NCI-H2196 treated with DMSO at 0.1 percent for 48 hours (cell line): ENCODE results near the gene TGFBR1.
"Not testable (repeated sequence)": the region's sequence is repeated elsewhere in the genome, so short reads cannot be mapped to it uniquely, and the experiment has no call there.

Source experiments
- DNase-seq: peaks from one replicate; lab custom pipeline; 2025; ENCODE audit not compliant: unreplicated experiment; lab: John Stamatoyannopoulos, UW

Gene TGFBR1

DNA sequence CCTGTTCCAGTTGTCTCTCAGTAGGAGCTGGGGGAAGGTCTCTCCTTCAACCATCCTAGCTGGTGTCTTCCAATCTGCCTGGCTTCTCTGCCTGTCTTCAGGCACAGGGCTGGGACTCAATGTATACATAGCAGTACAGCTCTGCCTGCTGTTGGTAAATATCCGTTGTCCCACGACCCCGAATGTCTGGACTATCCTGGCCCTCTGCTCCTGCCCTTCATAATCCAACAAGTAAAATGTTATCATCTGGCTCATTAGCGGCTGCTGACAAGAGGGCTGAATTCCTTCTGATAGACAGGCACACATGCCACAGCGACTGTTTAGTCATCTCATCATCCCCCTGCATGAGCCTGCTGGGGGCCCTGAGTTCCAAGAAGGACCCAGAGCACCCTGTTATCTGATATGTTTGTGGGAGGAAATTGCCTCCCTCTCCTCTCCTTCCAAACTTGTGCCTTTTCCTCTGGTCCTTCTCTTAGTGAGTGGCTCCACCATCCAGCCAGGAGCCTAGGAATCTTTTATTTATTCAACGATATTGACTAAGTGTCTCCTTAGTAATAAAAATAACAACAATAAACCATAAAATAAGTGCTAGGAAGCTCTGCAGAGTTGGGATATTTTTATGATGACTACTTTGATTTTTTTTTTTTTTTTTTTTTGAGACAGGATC is 29.5 kb upstream of the TGFBR1 start:
- DNase-seq: no peak

DNA sequence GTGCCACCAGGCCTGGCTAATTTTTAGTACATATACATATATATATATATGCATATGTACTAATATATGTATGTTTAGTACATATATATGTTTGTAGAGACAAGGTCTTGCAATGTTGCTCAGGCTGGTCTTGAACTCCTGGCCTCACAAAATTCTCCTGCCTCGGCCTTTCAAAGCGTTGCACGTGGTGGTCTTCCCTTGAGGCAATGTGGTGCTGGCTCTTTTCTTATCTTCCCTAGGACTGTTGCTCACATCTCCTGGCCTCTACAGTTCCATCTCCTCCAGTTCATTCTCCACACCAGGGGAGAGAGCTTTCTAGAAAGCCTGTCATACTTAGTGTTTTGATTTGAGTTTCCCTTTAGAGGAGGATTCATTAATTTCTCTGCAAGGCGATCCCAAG is 28.9 kb upstream of the TGFBR1 start:
- DNase-seq: no peak

DNA sequence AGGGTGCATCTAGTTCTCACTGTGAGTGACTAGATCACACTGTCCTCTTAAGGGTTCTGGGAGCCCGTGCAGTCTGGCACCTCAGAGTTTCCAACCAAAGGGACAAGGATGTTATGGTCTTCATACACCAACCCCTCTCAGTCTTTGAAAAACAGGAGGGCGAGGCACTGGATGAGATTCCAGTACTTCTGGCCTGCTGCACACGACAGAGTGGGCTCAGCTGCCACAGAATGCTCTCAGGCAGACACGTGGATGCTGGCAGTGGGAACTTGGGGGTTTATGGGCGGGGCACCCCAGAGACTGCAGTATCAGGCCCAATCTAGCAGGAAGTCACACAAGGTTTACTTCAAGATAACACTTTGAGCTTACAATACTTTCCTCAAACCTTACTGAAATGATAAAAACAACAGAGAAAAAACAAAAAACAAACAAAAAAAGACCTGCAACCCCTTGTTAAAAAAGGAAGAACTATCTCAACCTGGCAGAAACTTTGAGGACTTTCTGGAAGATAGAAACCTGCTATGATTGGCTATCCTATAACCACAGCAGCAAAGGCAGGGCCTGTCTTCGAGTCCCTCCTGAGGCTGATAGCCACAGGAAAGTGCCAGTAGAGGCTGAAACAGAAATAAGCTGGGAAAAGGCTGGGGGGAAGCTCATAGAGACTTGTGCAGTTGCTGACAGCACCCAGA is 28.3 kb upstream of the TGFBR1 start:
- no peak for DNase-seq

DNA sequence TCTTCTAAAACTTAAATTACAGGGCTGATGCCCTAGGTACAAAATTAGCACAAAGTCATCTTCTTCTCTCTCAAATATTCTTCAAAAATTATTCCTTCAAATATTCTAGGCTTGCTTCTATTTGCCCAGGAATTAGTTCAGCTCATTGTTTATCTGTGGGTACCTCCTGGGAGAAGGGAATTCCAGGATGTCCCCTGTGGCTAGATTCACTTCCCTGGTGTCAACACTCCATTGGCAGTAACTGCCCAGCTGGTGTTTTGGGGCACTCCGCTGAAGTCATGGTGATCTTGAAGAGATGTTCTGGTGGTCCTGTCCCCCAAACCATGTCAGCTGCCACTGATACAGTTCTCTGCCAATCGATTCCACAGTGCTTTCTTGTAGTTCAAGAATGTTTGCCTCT is 26.2 kb upstream of the TGFBR1 start:
- no peak for DNase-seq

DNA sequence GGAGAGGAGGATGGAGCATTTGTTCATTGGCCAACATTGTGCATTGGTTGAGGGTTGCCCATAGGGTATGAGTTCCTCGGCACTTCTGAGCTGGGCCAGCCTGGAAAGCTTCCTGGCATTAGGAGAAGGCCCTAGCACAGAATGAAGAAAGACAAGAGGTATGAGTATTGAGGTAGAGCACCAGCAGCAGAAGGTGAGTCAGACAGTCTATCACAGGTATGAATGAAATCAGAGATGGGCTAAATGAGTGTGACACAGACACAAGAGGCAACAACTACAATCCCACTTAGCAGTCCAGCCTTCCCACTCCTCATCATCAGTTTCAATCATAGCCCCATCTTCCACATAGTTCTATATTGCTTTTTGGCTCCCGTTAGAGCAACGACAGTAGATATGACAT is 25.4 kb upstream of the TGFBR1 start:
- no peak for DNase-seq

DNA sequence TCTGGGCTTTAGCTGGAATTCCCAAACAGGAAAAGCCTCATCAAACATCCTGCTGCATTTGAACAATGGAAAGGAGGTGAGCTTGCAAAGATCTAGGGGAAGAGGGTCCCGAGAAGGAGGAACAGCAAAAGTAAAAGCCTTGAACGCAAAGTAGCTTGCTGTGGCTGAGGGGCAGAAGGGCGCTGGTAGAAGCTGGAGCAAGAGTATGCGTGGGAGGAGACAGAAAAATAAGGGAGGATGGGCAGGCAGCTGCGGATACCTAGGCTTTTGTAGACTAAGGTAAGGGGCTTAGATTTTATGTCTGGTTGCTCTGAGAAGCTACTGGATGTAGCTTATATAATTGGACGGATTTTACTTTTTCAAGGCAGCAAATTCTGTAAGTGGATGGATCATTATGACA is 21.9 kb upstream of the TGFBR1 start:
- no peak for DNase-seq

DNA sequence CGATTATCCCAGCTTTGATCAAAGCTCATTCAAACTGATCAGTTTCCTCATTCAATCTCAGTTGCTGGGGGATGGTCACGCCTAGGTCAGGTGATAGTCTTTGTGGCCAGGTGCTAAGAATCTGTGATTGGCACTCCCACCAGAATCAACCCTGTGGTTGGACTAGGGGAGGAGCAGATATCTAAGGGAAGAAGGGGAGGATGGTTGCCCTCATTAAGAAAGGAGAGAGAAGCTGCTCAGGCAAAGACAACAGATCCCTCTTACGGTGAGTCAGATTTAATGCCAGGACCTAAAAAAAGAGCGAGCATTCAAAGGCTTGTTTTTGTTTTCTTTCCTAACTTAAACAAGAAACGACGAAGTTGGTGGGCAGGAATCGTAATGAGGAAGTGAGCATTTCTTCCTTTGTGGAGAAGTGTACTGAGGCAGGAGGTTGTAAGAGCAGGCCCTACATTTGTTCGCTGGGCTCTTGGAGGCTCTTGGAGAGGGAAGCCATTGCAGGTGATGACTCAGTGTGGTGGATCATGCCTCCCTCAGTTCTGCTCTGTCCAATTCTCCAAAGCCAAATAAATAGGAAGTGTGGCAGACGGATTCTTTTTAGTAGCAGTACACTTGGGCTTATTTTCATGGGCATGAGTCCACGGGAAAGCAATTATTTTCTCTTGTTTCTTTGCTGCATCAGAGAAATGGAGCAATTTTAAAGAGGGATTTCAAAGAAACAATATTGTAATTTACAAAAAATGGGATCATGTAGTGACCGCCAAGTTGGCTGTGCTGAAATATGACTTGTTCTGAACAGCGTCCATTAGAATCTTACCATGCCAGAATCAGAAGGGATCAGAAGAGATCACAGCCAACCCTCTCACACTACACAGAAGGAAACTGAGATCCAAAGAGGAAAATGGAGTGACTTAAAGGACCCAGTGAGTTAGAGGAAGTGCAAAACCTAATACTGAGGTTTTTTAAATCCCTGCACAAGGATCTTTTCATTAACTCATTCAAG is 18.7 kb upstream of the TGFBR1 start:
- no peak for DNase-seq

DNA sequence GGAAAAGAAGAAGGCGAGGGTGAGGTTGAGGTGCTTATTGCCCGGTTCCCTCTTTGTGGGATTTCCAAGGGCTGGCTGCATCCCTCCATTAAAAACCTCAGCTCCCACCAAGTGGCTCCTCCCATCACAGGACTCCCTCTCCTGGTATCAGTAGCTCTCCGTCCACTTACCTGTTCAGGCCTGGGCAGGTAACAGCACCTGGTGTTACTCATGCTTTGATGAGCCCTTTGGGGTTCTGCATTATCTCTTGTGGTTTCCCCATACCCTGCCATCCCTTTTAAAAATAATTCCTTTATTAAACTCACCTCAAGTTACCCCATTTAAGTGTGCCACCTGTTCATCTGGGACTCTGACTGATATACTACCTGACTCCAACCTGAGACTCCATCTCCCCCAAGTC is 17.5 kb upstream of the TGFBR1 start:
- DNase-seq: no peak

DNA sequence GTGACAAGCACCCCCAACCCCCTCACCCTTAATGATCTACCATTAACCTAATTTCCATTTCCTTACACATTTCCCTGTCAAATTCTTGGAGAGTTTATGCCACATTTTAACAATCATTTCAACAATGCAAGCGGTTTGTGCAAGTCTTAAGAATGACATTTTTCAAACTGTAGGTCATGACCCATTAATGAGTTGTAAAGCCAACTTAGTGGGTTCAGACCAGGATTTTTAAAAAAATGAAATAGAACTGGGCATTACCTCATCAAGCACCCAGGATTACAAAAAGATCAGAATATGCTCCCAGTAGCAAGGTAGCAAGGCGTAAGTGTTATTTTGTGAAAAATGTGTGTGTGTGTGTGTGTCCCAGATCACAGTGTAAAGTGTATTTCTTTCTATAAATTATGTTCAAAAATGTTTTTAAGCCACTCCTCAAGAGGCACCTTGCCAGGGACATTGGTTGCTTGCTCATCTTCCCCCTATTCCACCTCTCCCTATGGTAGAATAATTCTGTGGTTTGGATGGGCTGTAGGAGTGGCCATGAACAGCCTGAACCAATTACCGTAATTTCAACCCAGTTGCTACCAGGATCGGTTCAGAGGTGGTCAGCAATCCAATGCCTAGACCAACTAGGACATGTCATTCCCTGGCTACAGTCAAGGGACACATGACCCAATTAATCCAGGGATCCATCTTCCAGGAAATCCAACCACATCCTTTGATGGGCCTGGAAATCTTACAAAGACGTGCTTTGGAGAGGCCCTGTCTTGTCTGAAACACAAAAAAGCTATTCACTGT is 14.4 kb upstream of the TGFBR1 start:
- no peak for DNase-seq

DNA sequence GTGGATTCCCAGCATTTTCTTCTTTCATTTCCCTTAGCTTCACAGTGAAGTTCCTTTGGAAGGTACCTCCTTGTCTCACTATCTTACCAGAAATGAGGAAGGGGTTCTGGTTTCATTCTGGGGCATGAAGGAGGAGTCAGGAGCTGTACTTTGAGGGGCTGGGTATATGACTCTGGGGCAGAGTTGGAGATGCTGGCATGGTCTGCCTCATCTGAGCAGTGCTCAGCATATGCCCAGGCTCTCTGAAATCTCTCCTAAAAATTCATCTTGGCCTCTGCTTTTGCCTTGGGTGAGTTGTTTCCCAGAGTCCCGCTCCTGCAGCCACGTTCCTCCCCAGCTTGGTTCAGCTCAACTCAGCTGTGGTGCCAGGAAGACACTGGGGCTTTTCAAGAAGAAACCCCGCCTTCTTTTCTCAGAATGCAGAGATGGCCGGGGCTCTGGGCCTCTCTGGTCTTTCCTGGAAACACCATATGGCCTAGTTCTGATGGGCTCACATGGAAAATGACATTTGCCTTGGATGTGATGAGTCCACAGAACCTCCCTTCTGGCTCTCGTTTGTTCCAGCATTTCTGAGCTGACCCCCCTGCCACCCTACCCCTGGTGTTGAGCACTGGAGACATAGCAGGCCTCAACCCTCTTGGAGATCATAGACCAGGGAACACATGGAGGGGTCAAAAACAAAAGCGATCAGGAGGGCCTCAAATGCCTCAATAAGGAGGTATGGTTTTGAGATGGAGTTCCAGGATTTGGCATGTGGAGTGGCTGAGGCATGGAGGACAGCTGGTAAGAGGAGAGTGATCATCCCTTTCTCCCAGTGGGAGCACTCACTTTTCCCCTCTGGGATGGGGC is 12.0 kb upstream of the TGFBR1 start:
- no peak for DNase-seq

DNA sequence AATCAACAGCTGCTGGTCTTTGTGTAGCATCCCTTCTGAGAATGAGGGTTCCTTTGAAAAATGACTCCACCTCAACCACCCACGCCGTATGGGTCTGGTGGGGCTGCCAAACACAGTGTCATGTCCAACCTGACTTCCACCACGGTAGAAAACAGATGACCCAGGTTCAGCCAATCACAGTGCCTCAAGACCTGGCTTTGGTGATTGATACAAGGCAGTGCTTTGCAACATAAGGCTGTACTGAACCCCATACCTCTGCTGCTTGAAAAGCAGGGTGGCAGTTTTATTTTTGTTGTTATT is 11.5 kb upstream of the TGFBR1 start:
- no peak for DNase-seq

DNA sequence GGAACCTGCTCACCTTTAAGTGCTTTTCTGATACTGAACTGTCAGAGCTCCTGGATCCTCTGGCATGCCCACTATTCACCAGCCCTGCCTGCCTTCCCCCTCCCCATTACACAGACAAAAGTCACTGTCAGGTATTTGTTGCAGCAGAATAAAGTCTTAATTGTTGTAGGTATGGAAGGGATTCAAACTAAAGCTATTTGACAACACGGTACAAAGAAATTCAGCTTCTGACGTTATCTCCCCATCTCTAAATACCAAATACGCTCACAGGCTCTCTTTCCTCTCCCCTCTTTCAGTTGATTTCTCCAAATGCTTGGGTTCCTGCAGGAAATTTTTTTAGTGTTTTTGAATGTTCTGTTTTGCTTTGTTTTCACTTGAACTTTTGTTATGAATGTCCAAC is 9.3 kb upstream of the TGFBR1 start:
- DNase-seq: no peak

DNA sequence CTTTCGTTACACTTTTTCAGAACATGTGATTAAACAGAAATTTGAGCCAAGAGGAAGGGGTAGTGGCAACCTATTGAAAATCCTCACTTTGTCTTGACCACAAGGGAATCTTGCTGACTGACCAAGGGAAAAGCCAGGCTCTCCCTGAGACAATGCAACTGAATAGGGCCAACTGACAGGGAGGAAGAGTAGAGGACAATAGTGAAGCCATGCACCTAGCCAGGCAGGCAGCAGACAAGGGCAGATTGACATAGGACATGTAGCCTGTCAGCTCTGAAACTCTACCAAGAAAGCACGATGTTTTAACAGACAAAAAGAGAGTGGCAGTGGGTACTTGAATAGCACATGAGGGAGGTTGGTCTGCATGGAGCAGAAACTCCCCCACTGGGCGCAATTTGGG is 8.5 kb upstream of the TGFBR1 start:
- DNase-seq: no peak

DNA sequence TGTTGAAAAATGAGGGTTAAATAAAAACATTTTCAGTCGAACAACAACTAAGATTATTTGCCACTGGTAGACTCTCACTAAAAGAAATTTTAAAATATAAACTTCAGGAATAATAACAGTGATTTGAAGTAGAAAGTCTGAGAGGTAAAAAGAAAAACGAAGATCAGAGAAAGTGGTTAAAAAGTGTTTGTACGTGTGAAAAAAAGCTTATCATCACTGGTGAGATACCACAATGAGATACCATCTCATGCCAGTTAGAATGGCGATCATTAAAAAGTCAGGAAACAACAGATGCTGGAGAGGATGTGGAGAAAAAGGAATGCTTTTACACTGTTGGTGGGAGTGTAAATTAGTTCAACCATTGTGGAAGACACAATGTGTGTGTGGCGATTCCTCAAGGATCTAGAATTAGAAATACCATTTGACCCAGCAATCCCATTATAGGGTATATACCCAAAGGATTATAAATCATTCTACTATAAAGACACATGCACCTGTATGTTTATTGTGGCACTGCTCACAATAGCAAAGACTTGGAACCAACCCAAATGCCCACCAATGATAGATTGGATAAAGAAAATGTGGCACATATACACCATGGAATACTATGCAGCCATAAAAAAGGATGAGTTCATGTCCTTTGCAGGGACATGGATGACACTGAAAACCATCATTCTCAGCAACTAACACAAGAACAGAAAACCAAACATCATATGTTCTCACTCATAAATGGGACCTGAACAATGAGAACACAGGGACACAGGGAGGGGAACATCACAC is 4.9 kb upstream of the TGFBR1 start:
- not testable (repeated sequence) for DNase-seq

DNA sequence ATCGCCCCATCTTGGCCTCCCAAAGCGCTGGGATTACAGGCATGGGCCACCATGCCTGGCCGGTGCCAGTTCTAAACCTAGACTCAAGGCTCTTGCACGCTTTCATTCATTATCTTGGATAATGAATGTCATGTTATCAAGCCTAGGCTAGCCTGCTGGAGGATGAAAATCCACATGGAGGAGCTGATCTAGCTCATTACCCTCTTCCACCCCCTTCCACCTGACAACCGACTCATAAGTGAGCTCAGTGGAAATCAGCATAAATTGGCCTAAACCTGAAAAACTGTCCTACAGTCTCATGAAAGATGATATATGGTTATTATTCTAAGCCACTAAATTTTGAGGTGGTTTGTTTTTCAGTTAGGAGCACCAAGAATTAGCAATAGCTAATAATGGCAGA is 3.6 kb upstream of the TGFBR1 start:
- DNase-seq: no peak

DNA sequence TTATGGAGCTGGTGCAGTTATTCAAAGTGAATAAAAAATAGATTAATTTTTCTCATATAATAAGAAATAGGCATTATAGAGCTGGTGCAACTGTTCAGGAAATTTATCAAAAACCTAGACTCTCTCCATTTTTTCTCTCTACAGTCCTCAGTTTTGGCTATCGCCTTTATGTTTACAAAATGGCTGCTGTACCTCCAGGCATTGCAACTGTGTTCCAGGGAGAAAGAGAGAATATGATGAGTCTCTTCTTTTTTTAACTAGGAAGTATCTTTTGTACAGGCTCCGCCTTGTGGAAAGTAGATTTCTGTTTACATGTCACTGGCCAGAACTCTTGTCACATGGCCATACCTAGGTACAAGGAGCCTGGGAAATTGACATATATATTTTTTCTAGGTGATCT is 3.1 kb upstream of the TGFBR1 start:
- no peak for DNase-seq

DNA sequence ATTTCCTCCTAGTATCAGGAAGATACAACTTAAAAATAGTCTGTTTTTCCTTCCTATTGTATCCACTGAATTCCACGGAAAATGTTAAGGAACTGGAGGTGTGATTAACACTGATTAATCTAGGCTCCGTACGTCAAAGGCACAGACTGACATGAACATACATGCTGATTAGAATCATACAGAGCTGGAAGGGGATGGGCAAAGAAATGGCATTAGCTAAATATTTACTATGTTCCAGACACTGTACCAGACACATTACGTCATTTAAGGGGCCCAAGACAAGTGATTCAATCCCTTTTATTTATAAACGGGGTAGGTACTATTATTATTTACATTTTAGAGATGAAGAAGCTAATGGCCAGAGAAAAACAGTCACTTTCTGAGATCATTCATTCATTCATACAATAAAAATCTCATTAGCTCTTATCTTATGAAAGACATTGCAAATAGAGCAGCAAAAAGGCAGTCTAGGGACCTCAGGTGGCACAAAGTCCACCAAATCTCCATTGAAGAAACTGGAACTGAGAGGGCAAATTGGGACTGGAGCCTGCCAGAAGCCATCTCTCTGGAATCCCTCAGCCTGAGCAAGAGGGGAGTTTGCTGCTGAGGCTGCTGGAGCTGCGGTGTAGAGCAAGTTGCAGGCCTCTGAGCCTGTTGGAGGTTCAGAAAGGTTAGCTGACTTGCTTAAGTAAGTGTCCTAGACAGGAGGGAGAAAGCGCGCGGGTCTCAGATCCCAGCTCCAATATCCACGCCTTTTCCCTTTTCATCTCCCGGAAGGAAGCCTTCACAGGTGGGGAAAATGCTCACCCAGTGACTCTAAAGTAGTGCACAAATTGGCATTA is 1.6 kb upstream of the TGFBR1 start:
- no peak for DNase-seq

DNA sequence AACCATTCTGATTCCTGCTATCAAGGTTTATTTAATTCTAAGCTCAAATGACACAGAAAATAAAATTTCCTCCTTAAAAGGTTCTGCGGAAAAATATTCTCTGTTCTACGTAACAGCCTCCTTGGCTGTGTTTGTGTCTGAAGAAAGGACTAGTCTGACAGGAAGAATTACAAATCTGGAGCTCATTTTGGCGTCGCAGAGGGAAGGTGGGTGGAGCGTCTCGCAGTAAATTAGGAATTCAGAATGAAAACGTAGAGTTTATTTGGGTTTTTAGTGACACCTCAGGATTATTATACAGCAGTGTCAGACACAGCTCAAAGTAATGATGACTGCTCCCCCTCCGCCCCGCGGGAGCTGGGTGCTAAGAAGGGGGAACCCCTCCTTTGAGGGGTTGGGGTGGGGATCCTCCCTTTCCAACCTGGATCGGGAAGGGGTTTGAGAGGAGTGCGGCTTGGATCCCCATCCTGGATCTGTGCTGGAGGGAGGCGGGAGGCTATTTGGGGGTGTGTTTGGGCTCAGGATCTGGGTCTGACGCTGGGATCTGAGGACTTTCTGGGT is 933 bp upstream of the TGFBR1 start:
- no peak for DNase-seq
